B cell (primary cell): Measurements from ENCODE around the gene HIP1R. TPM values are rescaled to one million over a fixed set of nuclear protein-coding genes. Genes with fewer than 3 reads are reported as not detected.

Source experiments
- ATAC-seq: fragments of 200-7000 bp; cut with Tn5 transposase; one replicate; pipeline ENCODE4 v1.10.0; 2021; ENCODE audit warnings: low read depth, mild to moderate bottlenecking, moderate number of reproducible peaks, moderate library complexity
- CTCF ChIA-PET: fragments of 350-600 bp; sonication (Branson Sonifier 250); formaldehyde crosslinking; loops from one replicate; lab custom pipeline; 2021; ENCODE audit warnings: antibody characterized with exemption, inconsistent platforms; lab: Charles Lee
- POLR2A ChIA-PET: fragments of 350-600 bp; sonication (Branson Sonifier 250); formaldehyde crosslinking; loops from one replicate; lab custom pipeline; 2021; ENCODE audit warnings: antibody characterized with exemption; lab: Charles Lee
- DNase-seq: peaks from one replicate; pipeline ENCODE4 v3.0.0; 2013
- H2AFZ ChIP-seq: 2 replicates; pipeline ENCODE4 v1.6.1; 2012; ENCODE audit warnings: mild to moderate bottlenecking, low read depth, low read length; ENCODE audit not compliant: insufficient read depth, poor library complexity, severe bottlenecking
- H3K27ac ChIP-seq, 2 donors: 1 replicate in 1 of 2; 2 replicates in 1 of 2; pipeline ENCODE4 v1.5.1; 2012 to 2013; ENCODE audit warnings: low read length in 2 of 2, mild to moderate bottlenecking in 2 of 2, moderate library complexity in 1 of 2
- H3K27me3 ChIP-seq, 4 experiments: fragments of 200-600 bp in 1 of 4; sonication (generic) in 1 of 4; replicated peaks in 1 of 4; 1 replicate in 2 of 4; 2 replicates in 2 of 4; pipeline versions ENCODE4 v1.6.1 to v1.7.0; 2013 to 2016; ENCODE audit warnings: low read length in 3 of 4, mild to moderate bottlenecking in 2 of 4, mixed read lengths in 1 of 4, moderate library complexity in 1 of 4; ENCODE audit not compliant: insufficient read depth in 4 of 4, control insufficient read depth in 3 of 4; ENCODE audit errors: control extremely low read depth in 1 of 4
- H3K36me3 ChIP-seq, 2 experiments: replicated peaks in 1 of 2; 1 replicate in 1 of 2; 2 replicates in 1 of 2; pipeline versions ENCODE4 v1.6.1 to v1.7.1; 2013; ENCODE audit warnings: low read length in 1 of 2; ENCODE audit not compliant: insufficient read depth in 2 of 2, control insufficient read depth in 1 of 2; ENCODE audit errors: control extremely low read depth in 1 of 2, extremely low read depth in 1 of 2
- H3K4me1 ChIP-seq, 2 donors: fragments of 200-600 bp in 1 of 2; sonication (generic) in 1 of 2; 1 replicate in 1 of 2; 2 replicates in 1 of 2; pipeline versions ENCODE4 v1.5.1 to v1.6.1; 2013 to 2017; ENCODE audit warnings: low read length in 2 of 2; ENCODE audit not compliant: control insufficient read depth in 2 of 2, insufficient read depth in 2 of 2
- H3K4me2 ChIP-seq: replicated peaks from 2 replicates; pipeline ENCODE3; 2012; ENCODE audit warnings: mild to moderate bottlenecking, low read depth, low read length; ENCODE audit not compliant: poor library complexity, severe bottlenecking
- H3K4me3 ChIP-seq, 5 experiments: fragments of 200-600 bp in 1 of 5; sonication (generic) in 1 of 5; 1 replicate in 3 of 5; 2 replicates in 2 of 5; pipeline versions ENCODE4 v1.5.1 to v1.7.0; 2011 to 2016; ENCODE audit warnings: low read length in 4 of 5, mild to moderate bottlenecking in 4 of 5, low read depth in 2 of 5, control low read depth in 1 of 5, moderate library complexity in 1 of 5; ENCODE audit not compliant: insufficient read depth in 1 of 5; ENCODE audit errors: control extremely low read depth in 1 of 5, extremely low read depth in 1 of 5
- H3K79me2 ChIP-seq: fragments of 200-600 bp; sonication (generic); one replicate; pipeline ENCODE4 v1.6.0; 2016; ENCODE audit warnings: low read length; ENCODE audit not compliant: control insufficient read depth, insufficient read depth
- H3K9ac ChIP-seq: fragments of 200-600 bp; sonication (generic); 2 replicates; pipeline ENCODE4 v1.6.1; 2017; ENCODE audit warnings: mild to moderate bottlenecking, low read length, moderate library complexity
- H3K9me3 ChIP-seq, 3 donors: one replicate each; pipeline versions ENCODE4 v1.6.1 to v1.7.1; 2013; ENCODE audit warnings: low read length in 2 of 3; ENCODE audit not compliant: control insufficient read depth in 2 of 3, insufficient read depth in 1 of 3; ENCODE audit errors: control extremely low read depth in 1 of 3
- H4K20me1 ChIP-seq: 2 replicates; pipeline ENCODE4 v1.6.0; 2012; ENCODE audit warnings: mild to moderate bottlenecking, low read length; ENCODE audit not compliant: insufficient read depth, control insufficient read depth, poor library complexity, severe bottlenecking
- H3K27ac Mint-ChIP-seq: one replicate; pipeline ENCODE4 v1.8.0; 2021; ENCODE audit warnings: mixed read lengths
- H3K27me3 Mint-ChIP-seq: one replicate; pipeline ENCODE4 v1.8.0; 2021; ENCODE audit warnings: mixed read lengths
- H3K4me1 Mint-ChIP-seq: one replicate; pipeline ENCODE4 v1.8.0; 2021; ENCODE audit warnings: mixed read lengths
- H3K4me3 Mint-ChIP-seq: one replicate; pipeline ENCODE4 v1.8.0; 2021; ENCODE audit warnings: mixed read lengths
- H3K9me3 Mint-ChIP-seq: one replicate; pipeline ENCODE4 v1.8.0; 2022; ENCODE audit warnings: mixed read lengths; ENCODE audit not compliant: insufficient read depth
- EZH2 ChIP-seq: IDR thresholded peaks from 2 replicates; pipeline ENCODE4 v1.6.1; 2012; ENCODE audit warnings: borderline replicate concordance, low read depth, mild to moderate bottlenecking, moderate library complexity, low read length; ENCODE audit not compliant: insufficient read depth, poor library complexity, severe bottlenecking
- WGBS: methylation state at CpG from one replicate; pipeline ENCODE4 v1.1.5; 2013; ENCODE audit warnings: missing lambda C conversion rate; ENCODE audit not compliant: insufficient coverage; 5-methylcytosine and 5-hydroxymethylcytosine counted together
- intact Hi-C: fragments of 100-400 bp; cut with micrococcal nuclease; formaldehyde crosslinking; loops from one replicate; pipeline ENCODE4 v1.10.0; 2022
- polyA plus RNA-seq: library from polyadenylated mRNA; depleted of rRNA; stranded (reverse); fragments of >200 nt; gene quantifications from 2 replicates; pipeline ENCODE4 v1.2.3, GENCODE V29; 2012
- total RNA-seq, 2 donors: library from RNA; stranded (reverse); fragments of 120-200 nt in 1 of 2; gene quantifications; 1 replicate in 1 of 2; 2 replicates in 1 of 2; pipeline versions ENCODE4 v1.2.3 to v1.2.4, GENCODE V29; 2013 to 2022
- TF ChIP-seq, protein P1 (sequence below): fragments of 200-600 bp; IDR thresholded peaks from one replicate; pipeline ENCODE4 v1.8.0; 2022; ENCODE audit warnings: antibody characterized with exemption, mild to moderate bottlenecking

The HIP1R gene
- total and polyA plus RNA-seq, 2 donors (not counting 1 experiment from before 2014, with no cell fraction given): 289 to 390 TPM

DNA sequence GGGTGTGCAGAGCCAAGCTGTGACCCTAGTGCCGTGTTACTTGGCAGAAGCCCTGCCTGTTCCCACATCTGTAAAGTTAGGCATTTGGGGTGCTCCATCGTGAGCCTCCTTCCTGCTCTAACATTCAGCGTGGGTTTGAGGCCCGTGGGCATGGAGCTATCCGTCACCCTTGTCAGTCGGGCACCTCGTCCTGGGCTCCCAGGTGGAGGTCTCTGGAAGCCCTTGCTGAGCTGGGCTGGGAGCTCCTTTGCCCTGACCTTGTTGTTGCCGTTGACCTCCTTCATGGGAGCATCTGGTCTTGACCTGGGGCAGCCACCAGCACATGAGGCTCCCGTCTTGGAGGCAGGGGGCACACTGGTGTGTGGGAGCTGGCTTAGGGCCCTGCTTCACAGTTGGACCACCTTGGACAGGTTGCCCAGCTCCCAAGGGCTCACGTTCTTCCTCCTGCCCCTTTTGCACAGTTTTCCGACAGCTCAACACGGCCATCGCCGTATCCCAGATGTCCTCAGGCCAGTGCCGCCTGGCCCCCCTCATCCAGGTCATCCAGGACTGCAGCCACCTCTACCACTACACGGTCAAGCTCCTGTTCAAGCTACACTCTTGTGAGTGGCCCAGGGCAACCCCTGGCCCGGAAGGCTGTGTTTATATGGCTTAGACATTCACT, 18.5 kb downstream of the HIP1R start:
- Histone ChIP-seq H3K27me3 (no peaks in the 10 kb centered on the region), H3K4me2 (no peak overlapping the region), H3K4me3 (no peak overlapping the region), H2AFZ (no peak overlapping the region), H3K79me2 (peaks cover 18% of the 10 kb centered on the region), H3K27ac (no peak overlapping the region), H3K9me3 (no peaks in the 10 kb centered on the region), H4K20me1 (peaks cover 63% of the 10 kb centered on the region), H3K36me3 (peaks cover 3 to 83% of the 10 kb centered on the region in 2 experiments), H3K9ac (no peak overlapping the region), H3K4me1 (no peaks in the 10 kb centered on the region)
- intact Hi-C loops: no loop called here
- TF ChIP-seq EZH2: no peak
- TF ChIP-seq, protein P1, sequence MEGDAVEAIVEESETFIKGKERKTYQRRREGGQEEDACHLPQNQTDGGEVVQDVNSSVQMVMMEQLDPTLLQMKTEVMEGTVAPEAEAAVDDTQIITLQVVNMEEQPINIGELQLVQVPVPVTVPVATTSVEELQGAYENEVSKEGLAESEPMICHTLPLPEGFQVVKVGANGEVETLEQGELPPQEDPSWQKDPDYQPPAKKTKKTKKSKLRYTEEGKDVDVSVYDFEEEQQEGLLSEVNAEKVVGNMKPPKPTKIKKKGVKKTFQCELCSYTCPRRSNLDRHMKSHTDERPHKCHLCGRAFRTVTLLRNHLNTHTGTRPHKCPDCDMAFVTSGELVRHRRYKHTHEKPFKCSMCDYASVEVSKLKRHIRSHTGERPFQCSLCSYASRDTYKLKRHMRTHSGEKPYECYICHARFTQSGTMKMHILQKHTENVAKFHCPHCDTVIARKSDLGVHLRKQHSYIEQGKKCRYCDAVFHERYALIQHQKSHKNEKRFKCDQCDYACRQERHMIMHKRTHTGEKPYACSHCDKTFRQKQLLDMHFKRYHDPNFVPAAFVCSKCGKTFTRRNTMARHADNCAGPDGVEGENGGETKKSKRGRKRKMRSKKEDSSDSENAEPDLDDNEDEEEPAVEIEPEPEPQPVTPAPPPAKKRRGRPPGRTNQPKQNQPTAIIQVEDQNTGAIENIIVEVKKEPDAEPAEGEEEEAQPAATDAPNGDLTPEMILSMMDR: no peak
- WGBS: 99% methylated on average over 15 of the region's 17 CpGs
- Mint-ChIP-seq H3K9me3 (no peaks in the 10 kb centered on the region), H3K4me3 (no peak overlapping the region), H3K27ac (no peak overlapping the region), H3K27me3 (no peaks in the 10 kb centered on the region), H3K4me1 (no peaks in the 10 kb centered on the region)
- ATAC-seq (no peak), DNase-seq (no peak)
- POLR2A ChIA-PET: no interaction called here
- CTCF ChIA-PET: interaction anchor here (0.7 to 2.2 kb wide), 3 partner anchors 11 to 60 kb away, joined by 4 to 13 read pairs (median 6); no protein-coding TSS in a partner anchor

- H3K27ac Mint-ChIP-seq: no peak overlapping the region
- CTCF ChIA-PET: interaction anchor here (1.9 to 19.2 kb wide), 3 partner anchors 10 to 97 kb away, joined by 4 to 388 read pairs (median 13); no protein-coding TSS in a partner anchor
- TF ChIP-seq, protein P1: no peak
- TF ChIP-seq EZH2: no peak
Observed at GRCh38 chr12:122854554-122854953, 19.3 kb downstream of the HIP1R start.

More at GRCh38 chr12:122854554-122854953, 19.3 kb downstream of the HIP1R start:
- Mint-ChIP-seq H3K9me3 (no peaks in the 10 kb centered on the region), H3K27me3 (no peaks in the 10 kb centered on the region), H3K4me3 (no peak overlapping the region), H3K4me1 (no peaks in the 10 kb centered on the region)
- ATAC-seq (no peak), DNase-seq (no peak)
- Histone ChIP-seq H3K79me2 (peaks cover 11% of the 10 kb centered on the region), H3K36me3 (peaks cover 3 to 83% of the 10 kb centered on the region in 2 experiments), H3K27ac (no peak overlapping the region), H2AFZ (no peak overlapping the region), H3K9me3 (no peaks in the 10 kb centered on the region), H3K4me3 (no peak overlapping the region), H3K4me2 (no peak overlapping the region), H3K27me3 (no peaks in the 10 kb centered on the region), H3K4me1 (peaks cover 0 to under 1% of the 10 kb centered on the region in 2 donors), H4K20me1 (peaks cover 63% of the 10 kb centered on the region), H3K9ac (no peak overlapping the region)
- POLR2A ChIA-PET: interaction anchor here (0.7 kb wide), 1 partner anchor 629 kb away, joined by 7 read pairs; no protein-coding TSS in a partner anchor
- intact Hi-C loops: no loop called here
- 99% methylated on average over 14 of the region's 17 CpGs for WGBS
